Chondrocyte (in vitro differentiated cells): ENCODE data around the gene PIM3. TPM values are rescaled to one million over a fixed set of nuclear protein-coding genes. Genes with fewer than 3 reads are reported as not detected.

Experiments used
- DNase-seq: peaks from one replicate; pipeline ENCODE4 v3.0.0; 2021; ENCODE audit warnings: mixed read lengths, low spot score
- H3K27ac Mint-ChIP-seq: one replicate; pipeline ENCODE4 v1.8.0; 2021; ENCODE audit warnings: mild to moderate bottlenecking, moderate library complexity, mixed read lengths; ENCODE audit not compliant: unreplicated experiment
- H3K27me3 Mint-ChIP-seq: 2 replicates; pipeline ENCODE4 v1.8.0; 2021; ENCODE audit warnings: low read depth, mixed read lengths
- H3K36me3 Mint-ChIP-seq: 2 replicates; pipeline ENCODE4 v1.8.0; 2021; ENCODE audit warnings: low read depth, mixed read lengths
- H3K4me1 Mint-ChIP-seq: 2 replicates; pipeline ENCODE4 v1.8.0; 2021; ENCODE audit warnings: low read depth, mild to moderate bottlenecking, mixed read lengths
- H3K4me3 Mint-ChIP-seq: one replicate; pipeline ENCODE4 v1.8.0; 2021; ENCODE audit warnings: mild to moderate bottlenecking, moderate library complexity, mixed read lengths; ENCODE audit not compliant: unreplicated experiment
- H3K9me3 Mint-ChIP-seq: 2 replicates; pipeline ENCODE4 v1.8.0; 2021; ENCODE audit warnings: low read depth, mixed read lengths
- CTCF ChIP-seq: fragments of 200-600 bp; sonication (generic); IDR thresholded peaks from 2 replicates; pipeline ENCODE4 v1.5.0; 2021; ENCODE audit warnings: antibody characterized with exemption, mild to moderate bottlenecking, moderate library complexity
- total RNA-seq: library from RNA; stranded (reverse); gene quantifications from 3 replicates; pipeline ENCODE4 v1.2.1, GENCODE V29; 2021

The PIM3 gene
- total RNA-seq, 1 donor from 2014 or later: 18.2 TPM

- Mint-ChIP-seq H3K27me3 (no peaks in the 10 kb centered on the region), H3K27ac (peak overlapping the region; percentile 45), H3K4me1 (peaks cover 14% of the 10 kb centered on the region), H3K36me3 (no peaks in the 10 kb centered on the region), H3K9me3 (no peaks in the 10 kb centered on the region), H3K4me3 (no peak overlapping the region)
- no peak for DNase-seq
- TF ChIP-seq CTCF: no peak
Measured at GRCh38 chr22:49953680-49954344, 6.8 kb upstream of the PIM3 start.

- Mint-ChIP-seq H3K27me3 (no peaks in the 10 kb centered on the region), H3K36me3 (no peaks in the 10 kb centered on the region), H3K4me1 (peaks cover 14% of the 10 kb centered on the region), H3K27ac (no peak overlapping the region), H3K4me3 (no peak overlapping the region), H3K9me3 (no peaks in the 10 kb centered on the region)
- DNase-seq: no peak
- no peak for TF ChIP-seq CTCF
Measured at GRCh38 chr22:49954354-49954753, 6.2 kb upstream of the PIM3 start.

- DNase-seq: no peak
- no peak overlapping the region for H3K4me3 Mint-ChIP-seq
- no peaks in the 10 kb centered on the region for H3K9me3 Mint-ChIP-seq
- H3K36me3 Mint-ChIP-seq: no peaks in the 10 kb centered on the region
- no peak for TF ChIP-seq CTCF
- H3K27me3 Mint-ChIP-seq: no peaks in the 10 kb centered on the region
- no peak overlapping the region for H3K27ac Mint-ChIP-seq
- H3K4me1 Mint-ChIP-seq: peaks cover 14% of the 10 kb centered on the region
Measured at GRCh38 chr22:49954991-49955580, 5.5 kb upstream of the PIM3 start.

- H3K4me1 Mint-ChIP-seq: peaks cover 14% of the 10 kb centered on the region
- TF ChIP-seq CTCF: no peak
- H3K9me3 Mint-ChIP-seq: no peaks in the 10 kb centered on the region
- no peak for DNase-seq
- H3K4me3 Mint-ChIP-seq: no peak overlapping the region
- no peaks in the 10 kb centered on the region for H3K27me3 Mint-ChIP-seq
- no peaks in the 10 kb centered on the region for H3K36me3 Mint-ChIP-seq
- H3K27ac Mint-ChIP-seq: no peak overlapping the region
Measured at GRCh38 chr22:49955581-49956417, 4.8 kb upstream of the PIM3 start.

GRCh38 chr22:49956418-49956770 lies 4.2 kb upstream of the PIM3 start:
- Mint-ChIP-seq H3K36me3 (no peaks in the 10 kb centered on the region), H3K27ac (no peak overlapping the region), H3K9me3 (no peaks in the 10 kb centered on the region), H3K4me1 (peaks cover 14% of the 10 kb centered on the region), H3K27me3 (no peaks in the 10 kb centered on the region), H3K4me3 (no peak overlapping the region)
- DNase-seq: no peak
- TF ChIP-seq CTCF: no peak
